ENCODE results near the gene NOTCH2.
A peak's percentile ranks its signal among the peaks of the same experiment; 100 is the strongest.

DNA sequence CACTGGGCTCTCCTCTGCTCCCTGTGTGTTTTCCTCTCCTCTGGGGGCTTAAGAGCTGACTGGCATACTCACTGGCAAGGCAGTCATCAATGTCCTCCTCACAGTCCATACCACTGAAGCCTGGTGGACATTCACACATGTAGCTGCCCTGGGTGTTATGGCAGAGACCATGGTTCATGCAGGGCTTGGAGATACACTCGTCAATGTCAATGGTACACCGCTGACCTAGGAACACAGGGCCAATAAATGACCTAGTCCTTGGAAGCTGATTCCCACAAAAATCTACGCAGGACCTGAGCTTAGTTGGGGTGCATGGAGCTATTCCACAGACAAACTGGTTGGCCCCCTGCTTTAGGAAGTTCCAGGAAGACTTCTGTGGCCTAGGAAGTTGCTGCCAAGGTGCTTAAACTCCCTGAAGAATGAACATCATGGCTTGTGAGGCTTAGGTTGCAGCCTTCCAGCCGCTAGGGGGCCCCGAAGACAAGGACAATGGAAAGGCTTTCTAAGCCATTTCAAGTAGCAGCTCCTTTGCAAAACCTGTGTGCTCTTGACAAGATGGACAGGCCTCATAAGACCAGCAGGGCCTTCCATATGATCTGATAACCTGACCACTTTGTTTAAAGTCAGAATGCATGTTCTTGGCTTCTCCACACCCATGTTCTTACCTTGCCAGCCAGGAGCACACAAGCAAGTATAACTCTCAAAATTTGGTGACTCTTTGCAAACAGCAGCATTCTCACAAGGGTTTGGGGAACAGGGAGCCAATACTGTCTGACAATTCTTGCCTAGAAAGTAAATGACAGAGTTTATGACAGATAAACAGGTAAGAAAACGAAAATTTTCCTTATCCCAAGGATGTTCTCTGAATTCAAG is 120.9 kb downstream of the NOTCH2 start:
- TF ChIP-seq CTCF (conservative IDR thresholded peaks at IDR 0.05) = peak; percentile 98
- TF ChIP-seq EZH2 (IDR thresholded peaks at IDR 0.05; ENCODE audit: low read depth) = no peak

All from PC-9 (cell line).